Duodenal mucosa (tissue), 2 donors: Measurements from ENCODE around the gene APC2.

Experiments used
- H3K27ac ChIP-seq: one replicate; pipeline ENCODE4 v1.7.0; 2013; ENCODE audit warnings: low read depth, low read length
- H3K27me3 ChIP-seq, 2 donors: one replicate each; pipeline ENCODE4 v1.7.0; 2013; ENCODE audit warnings: low read length in 2 of 2, control low read depth in 1 of 2; ENCODE audit not compliant: insufficient read depth in 2 of 2, control insufficient read depth in 1 of 2
- H3K36me3 ChIP-seq, 2 donors: one replicate each; pipeline ENCODE4 v1.7.0; 2013; ENCODE audit warnings: low read length in 2 of 2, control low read depth in 1 of 2; ENCODE audit not compliant: insufficient read depth in 2 of 2, control insufficient read depth in 1 of 2
- H3K4me1 ChIP-seq, 2 donors: one replicate each; pipeline ENCODE4 v1.7.0; 2013; ENCODE audit warnings: low read length in 2 of 2, control low read depth in 1 of 2; ENCODE audit not compliant: insufficient read depth in 2 of 2, control insufficient read depth in 1 of 2
- H3K4me3 ChIP-seq, 2 donors: one replicate each; pipeline ENCODE4 v1.7.0; 2013; ENCODE audit warnings: low read length in 2 of 2, low read depth in 1 of 2
- H3K9ac ChIP-seq, 2 donors: one replicate each; pipeline ENCODE4 v1.7.0; 2013; ENCODE audit warnings: low read length in 2 of 2, low read depth in 1 of 2
- H3K9me3 ChIP-seq, 2 donors: one replicate each; pipeline ENCODE4 v1.7.0; 2013; ENCODE audit warnings: low read length in 2 of 2, control low read depth in 1 of 2; ENCODE audit not compliant: control insufficient read depth in 1 of 2

Gene APC2

GRCh38 chr19:1431759-1432506 is 18.0 kb upstream of the APC2 start:
- H3K9me3 ChIP-seq, result no peaks in the 10 kb centered on the region
- no peak overlapping the region for H3K27ac ChIP-seq
- H3K9ac ChIP-seq, result no peak overlapping the region
- H3K4me3 ChIP-seq, result no peak overlapping the region
- no peaks in the 10 kb centered on the region for H3K27me3 ChIP-seq
- H3K4me1 ChIP-seq, result no peaks in the 10 kb centered on the region
- H3K36me3 ChIP-seq, result peaks cover 17 to 68% of the 10 kb centered on the region in 2 donors

GRCh38 chr19:1432507-1432887 is 17.4 kb upstream of the APC2 start:
- peaks cover 17 to 65% of the 10 kb centered on the region in 2 donors for H3K36me3 ChIP-seq

GRCh38 chr19:1433119-1434039 is 16.5 kb upstream of the APC2 start:
- Histone ChIP-seq H3K36me3 (peaks cover 17 to 60% of the 10 kb centered on the region in 2 donors), H3K4me1 (peaks cover 0 to 8% of the 10 kb centered on the region in 2 donors), H3K27ac (no peak overlapping the region)

More at GRCh38 chr19:1432507-1432887, 17.4 kb upstream of the APC2 start:
- no peak overlapping the region for H3K9ac ChIP-seq
- peaks cover 0 to under 1% of the 10 kb centered on the region in 2 donors for H3K4me1 ChIP-seq
- H3K4me3 ChIP-seq, result no peak overlapping the region
- H3K9me3 ChIP-seq, result no peaks in the 10 kb centered on the region
- H3K27ac ChIP-seq, result no peak overlapping the region
- H3K27me3 ChIP-seq, result no peaks in the 10 kb centered on the region

GRCh38 chr19:1434040-1434366 is 15.9 kb upstream of the APC2 start:
- H3K4me3 ChIP-seq, result no peak overlapping the region
- H3K27ac ChIP-seq, result no peak overlapping the region
- no peaks in the 10 kb centered on the region for H3K27me3 ChIP-seq
- H3K9me3 ChIP-seq, result no peaks in the 10 kb centered on the region
- H3K9ac ChIP-seq, result no peak overlapping the region
- peaks cover 0 to 8% of the 10 kb centered on the region in 2 donors for H3K4me1 ChIP-seq
- peaks cover 13 to 56% of the 10 kb centered on the region in 2 donors for H3K36me3 ChIP-seq

More at GRCh38 chr19:1433119-1434039, 16.5 kb upstream of the APC2 start:
- no peaks in the 10 kb centered on the region for H3K9me3 ChIP-seq
- H3K4me3 ChIP-seq, result no peak overlapping the region
- no peaks in the 10 kb centered on the region for H3K27me3 ChIP-seq
- H3K9ac ChIP-seq, result no peak overlapping the region

- Histone ChIP-seq H3K27ac (no peak overlapping the region), H3K9me3 (no peaks in the 10 kb centered on the region), H3K4me3 (no peak overlapping the region), H3K4me1 (peaks cover 2 to 14% of the 10 kb centered on the region in 2 donors), H3K9ac (no peak overlapping the region), H3K27me3 (no peaks in the 10 kb centered on the region), H3K36me3 (peaks cover 11 to 52% of the 10 kb centered on the region in 2 donors)
Measured at GRCh38 chr19:1434577-1435060, 15.3 kb upstream of the APC2 start.

- no peak overlapping the region for H3K27ac ChIP-seq
- H3K9me3 ChIP-seq, result no peaks in the 10 kb centered on the region
- H3K4me3 ChIP-seq, result no peak overlapping the region
- peaks cover 9 to 22% of the 10 kb centered on the region in 2 donors for H3K4me1 ChIP-seq
- H3K9ac ChIP-seq, result no peak overlapping the region
- no peaks in the 10 kb centered on the region for H3K27me3 ChIP-seq
- peaks cover 14 to 54% of the 10 kb centered on the region in 2 donors for H3K36me3 ChIP-seq
Measured at GRCh38 chr19:1435378-1435989, 14.4 kb upstream of the APC2 start.

GRCh38 chr19:1437609-1438008 is 12.3 kb upstream of the APC2 start:
- Histone ChIP-seq H3K4me3 (peak overlapping the region; percentile 91 to 92), H3K9ac (peak overlapping the region in 1 of 2 donors; percentile 57), H3K36me3 (peaks cover 18 to 58% of the 10 kb centered on the region in 2 donors)

GRCh38 chr19:1438035-1438932 is 11.6 kb upstream of the APC2 start, which contains the start of gene RPS15:
TSS of gene RPS15 (plus strand) at chr19:1438396. CDS start at chr19:1438426, 30 bp downstream.
- Histone ChIP-seq H3K4me1 (peaks cover 10 to 22% of the 10 kb centered on the region in 2 donors), H3K9me3 (no peaks in the 10 kb centered on the region), H3K36me3 (peaks cover 15 to 56% of the 10 kb centered on the region in 2 donors), H3K9ac (peak within 1 kb of the TSS; percentile 79 to 90), H3K27me3 (no peaks in the 10 kb centered on the region), H3K27ac (peak within 1 kb of the TSS; percentile 87), H3K4me3 (peak within 1 kb of the TSS; percentile 91 to 92)

More at GRCh38 chr19:1437609-1438008, 12.3 kb upstream of the APC2 start:
- Histone ChIP-seq H3K9me3 (no peaks in the 10 kb centered on the region), H3K27ac (peak overlapping the region; percentile 22), H3K4me1 (peaks cover 10 to 22% of the 10 kb centered on the region in 2 donors), H3K27me3 (no peaks in the 10 kb centered on the region)

GRCh38 chr19:1438933-1439354 is 11.0 kb upstream of the APC2 start:
- Histone ChIP-seq H3K4me1 (peaks cover 10 to 22% of the 10 kb centered on the region in 2 donors), H3K27ac (no peak overlapping the region), H3K9ac (peak overlapping the region; percentile 79 to 90), H3K27me3 (no peaks in the 10 kb centered on the region), H3K36me3 (peaks cover 12 to 49% of the 10 kb centered on the region in 2 donors), H3K9me3 (no peaks in the 10 kb centered on the region), H3K4me3 (peak overlapping the region; percentile 91 to 92)
